Medulla oblongata (tissue), 1 donor: ENCODE results near the gene TASOR.
"Not testable (repeated sequence)": the region's sequence is repeated elsewhere in the genome, so short reads cannot be mapped to it uniquely, and the experiment has no call there.

ENCODE experiments used
- DNase-seq: peaks from one replicate; pipeline ENCODE4 v3.0.0-alpha.2; 2015; ENCODE audit errors: extremely low spot score

Gene TASOR, protein sequence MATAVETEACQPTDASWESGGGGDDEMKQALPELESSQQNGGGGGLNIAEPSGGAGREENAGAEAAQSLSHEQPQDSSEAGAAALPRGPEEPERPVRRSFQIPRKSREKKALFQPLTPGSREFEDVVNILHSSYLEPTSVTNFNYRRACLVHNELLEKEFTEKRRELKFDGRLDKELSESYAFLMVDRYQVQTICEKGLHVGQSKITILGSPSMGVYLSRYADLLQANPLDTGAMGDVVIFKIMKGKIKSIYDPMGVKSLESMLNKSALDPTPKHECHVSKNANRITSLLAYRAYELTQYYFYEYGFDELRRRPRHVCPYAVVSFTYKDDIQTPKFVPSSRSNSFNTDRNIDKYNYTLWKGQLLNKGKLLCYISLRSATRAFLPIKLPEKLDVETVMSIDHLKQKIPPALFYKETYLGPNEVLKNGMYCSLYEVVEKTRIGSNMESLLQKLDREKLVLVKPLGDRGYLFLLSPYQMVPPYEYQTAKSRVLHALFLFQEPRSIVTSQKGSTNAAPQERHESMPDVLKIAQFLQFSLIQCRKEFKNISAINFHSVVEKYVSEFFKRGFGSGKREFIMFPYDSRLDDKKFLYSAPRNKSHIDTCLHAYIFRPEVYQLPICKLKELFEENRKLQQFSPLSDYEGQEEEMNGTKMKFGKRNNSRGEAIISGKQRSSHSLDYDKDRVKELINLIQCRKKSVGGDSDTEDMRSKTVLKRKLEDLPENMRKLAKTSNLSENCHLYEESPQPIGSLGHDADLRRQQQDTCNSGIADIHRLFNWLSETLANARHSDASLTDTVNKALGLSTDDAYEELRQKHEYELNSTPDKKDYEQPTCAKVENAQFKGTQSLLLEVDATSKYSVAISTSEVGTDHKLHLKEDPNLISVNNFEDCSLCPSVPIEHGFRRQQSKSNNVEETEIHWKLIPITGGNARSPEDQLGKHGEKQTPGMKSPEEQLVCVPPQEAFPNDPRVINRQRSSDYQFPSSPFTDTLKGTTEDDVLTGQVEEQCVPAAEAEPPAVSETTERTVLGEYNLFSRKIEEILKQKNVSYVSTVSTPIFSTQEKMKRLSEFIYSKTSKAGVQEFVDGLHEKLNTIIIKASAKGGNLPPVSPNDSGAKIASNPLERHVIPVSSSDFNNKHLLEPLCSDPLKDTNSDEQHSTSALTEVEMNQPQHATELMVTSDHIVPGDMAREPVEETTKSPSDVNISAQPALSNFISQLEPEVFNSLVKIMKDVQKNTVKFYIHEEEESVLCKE (N-terminal part only)

GRCh38 chr3:56683122-56683817 lies at the start of gene TASOR:
Gene TASOR (minus strand): TSS chr3:56683265. CDS start chr3:56683006, 259 bp downstream.
- peak; percentile 81 for DNase-seq

DNA sequence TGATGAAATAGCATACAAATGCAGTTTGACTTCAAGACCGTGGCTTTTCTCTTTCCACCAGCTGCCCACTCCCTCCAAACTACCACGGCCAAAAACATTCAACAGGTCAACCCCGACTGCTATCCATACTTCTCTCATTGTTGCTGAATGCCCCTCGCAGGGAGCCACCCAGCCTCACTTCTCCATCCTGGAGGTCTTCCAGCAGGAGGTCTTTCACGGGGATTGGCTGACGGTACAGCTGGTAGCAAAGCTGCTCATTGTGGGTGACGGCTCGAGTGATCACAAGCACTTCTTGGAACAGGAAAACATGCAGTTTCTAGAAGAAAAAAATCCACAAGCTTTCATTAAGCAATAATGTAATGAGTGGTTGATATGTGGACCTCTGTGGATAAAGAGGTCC lies 49.0 kb upstream of the TASOR start:
- no peak for DNase-seq

DNA sequence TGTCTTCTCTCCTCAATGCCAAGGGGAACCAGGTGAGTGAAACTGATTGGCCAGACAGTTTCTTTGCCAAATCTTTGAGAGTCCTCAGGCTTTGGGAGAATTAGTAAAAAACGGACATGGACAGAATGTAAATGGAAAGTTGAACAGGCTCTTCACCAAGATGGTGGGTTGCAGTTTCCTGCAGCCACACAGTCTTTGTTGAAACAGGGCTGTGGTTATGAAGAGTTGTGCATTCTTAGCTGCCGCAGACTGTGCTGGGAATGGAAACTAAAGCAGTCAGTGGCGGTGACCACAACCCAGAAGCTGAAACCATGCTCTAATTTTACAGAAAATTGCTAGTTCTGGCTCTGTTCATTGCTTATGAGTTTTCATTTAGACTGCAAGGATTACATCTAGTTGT lies 42.1 kb upstream of the TASOR start:
- DNase-seq = no peak

- no peak for DNase-seq
Observed at GRCh38 chr3:56724676-56725075, 41.6 kb upstream of the TASOR start.

GRCh38 chr3:56720849-56721248 lies 37.8 kb upstream of the TASOR start:
- no peak for DNase-seq

DNA sequence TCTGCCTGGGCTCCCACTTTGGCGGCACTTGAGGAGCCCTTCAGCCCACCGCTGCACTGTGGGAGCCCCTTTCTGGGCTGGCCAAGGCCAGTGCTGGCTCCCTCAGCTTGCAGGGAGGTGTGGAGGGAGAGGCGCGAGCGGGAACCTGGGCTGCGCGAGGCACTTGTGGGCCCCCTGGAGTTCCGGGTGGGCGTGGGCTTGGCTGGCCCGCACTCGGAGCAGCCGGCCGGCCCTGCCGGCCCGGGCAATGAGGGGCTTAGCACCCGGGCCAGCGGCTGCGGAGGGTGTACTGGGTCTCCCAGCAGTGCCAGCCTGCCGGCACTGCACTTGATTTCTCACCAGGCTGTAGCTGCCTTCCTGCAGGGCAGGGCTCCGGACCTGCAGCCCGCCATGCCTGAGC lies 35.7 kb upstream of the TASOR start:
- not testable (repeated sequence) for DNase-seq

GRCh38 chr3:56711344-56711743 lies 28.3 kb upstream of the TASOR start:
- no peak for DNase-seq

DNA sequence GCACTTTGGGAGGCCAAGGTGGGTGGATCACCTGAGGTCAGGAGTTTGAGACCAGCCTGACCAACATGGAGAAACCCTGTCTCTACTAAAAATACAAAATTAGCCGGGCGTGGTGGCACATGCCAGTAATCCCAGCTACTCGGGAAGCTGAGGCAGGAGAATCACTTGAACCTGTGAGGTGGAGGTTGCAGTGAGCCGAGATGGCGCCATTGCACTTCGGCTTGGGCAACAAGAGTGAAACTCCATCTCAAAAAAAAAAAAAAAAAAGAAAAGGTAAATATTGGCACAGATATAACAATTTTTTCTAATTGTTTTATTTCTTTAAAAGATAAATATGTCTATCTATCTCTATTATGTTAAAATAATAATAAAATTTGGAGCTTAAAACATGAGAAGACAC lies 24.3 kb upstream of the TASOR start:
- not testable (repeated sequence) for DNase-seq

- DNase-seq = no peak
Observed at GRCh38 chr3:56706629-56707028, 23.6 kb upstream of the TASOR start.

DNA sequence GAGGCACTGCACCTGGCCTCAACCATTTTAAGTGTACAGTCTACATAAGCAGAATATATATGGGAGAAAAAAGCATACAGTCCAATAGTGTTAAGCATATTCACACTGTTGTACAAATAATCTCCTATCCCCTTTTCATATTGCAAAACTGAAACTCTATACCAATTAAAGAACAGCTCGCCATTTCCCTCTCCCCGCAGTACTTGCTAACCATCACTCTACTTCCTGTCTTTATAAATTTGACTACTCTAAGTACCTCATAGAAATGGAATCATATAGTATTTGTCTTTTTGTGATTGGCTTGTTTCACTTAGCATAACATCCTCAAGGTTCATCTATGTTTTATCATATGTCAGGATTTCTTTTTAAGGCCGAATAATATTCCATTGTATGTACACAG lies 21.6 kb upstream of the TASOR start:
- no peak for DNase-seq

- DNase-seq = peak; percentile 88
Observed at GRCh38 chr3:56702490-56703315, 19.6 kb upstream of the TASOR start.

DNA sequence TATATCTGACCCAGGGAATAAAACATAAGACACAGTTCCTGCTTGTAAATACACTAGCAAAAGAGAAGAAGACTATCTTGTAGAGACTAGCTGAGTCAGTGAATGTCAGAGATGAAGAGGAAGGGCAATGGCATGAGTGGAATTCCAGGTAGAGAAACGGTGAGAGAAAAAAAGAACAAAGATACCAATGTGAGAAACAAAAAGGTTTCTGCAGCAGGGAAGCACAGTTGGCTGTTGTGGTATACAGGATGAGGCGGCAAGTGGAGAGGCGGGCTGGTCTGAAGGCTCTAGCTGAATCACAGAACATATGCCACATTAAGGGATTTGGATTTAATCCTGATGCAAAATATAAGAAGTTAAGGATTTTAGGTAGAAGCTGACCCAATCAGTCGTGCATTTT lies 17.1 kb upstream of the TASOR start:
- DNase-seq = no peak

- DNase-seq = no peak
Observed at GRCh38 chr3:56694867-56695683, 12.0 kb upstream of the TASOR start.

DNA sequence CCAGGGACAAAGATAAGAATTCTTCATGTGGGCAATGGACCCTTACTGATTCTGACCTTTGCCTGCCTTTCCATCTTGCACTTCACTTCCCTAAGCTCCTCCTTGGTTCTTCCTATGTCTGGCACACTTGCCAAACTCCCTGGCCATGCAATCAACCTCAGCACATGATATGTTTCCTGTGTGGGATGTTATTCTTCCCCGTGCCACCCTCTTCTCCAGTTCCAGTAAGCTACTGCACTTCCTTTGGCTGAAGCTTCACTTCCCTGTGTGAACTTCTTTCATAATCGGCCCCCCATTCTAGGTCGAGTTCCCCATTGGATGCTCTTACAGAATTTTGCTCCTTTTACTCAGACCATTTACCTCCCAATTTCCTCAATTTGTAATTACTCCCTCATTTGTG lies 10.7 kb upstream of the TASOR start:
- peak; percentile 34 for DNase-seq

DNA sequence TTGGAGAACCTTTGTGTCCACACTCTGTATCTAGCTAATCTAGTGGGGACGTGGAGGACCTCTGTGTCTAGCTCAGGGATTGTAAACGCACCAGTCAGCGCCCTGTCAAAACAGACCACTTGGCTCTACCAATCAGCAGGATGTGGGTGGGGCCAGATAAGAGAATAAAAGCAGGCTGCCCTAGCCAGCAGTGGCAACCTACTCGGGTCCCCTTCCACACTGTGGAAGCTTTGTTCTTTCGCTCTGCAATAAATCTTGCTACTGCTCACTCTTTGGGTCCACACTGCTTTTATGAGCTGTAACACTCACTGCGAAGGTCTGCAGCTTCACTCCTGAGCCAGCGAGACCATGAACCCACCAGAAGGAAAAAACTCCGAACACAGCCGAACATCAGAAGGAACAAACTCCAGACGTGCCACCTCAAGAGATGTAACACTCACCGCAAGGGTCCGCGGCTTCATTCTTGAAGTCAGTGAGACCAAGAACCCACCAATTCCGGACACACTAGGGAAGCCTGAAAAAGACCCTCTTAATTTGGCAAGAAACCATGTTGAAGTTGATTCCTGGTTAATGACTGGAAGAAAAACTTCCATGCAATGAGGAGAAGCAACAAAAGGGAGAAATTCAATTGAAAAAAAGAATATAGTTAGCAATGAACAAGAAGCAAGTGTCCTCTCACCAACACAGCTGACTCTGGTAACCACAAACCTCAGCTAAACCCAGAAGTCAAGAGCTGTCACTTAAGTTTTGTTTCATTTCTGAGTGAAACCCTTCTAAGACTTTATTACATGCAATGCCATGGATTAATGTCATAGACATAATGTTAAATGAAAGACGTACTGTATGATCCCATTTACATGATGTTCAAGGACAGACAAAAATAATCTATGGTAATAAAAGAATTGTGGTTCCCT lies 9.7 kb upstream of the TASOR start:
- DNase-seq = not testable (repeated sequence)

GRCh38 chr3:56692001-56692365 lies 8.9 kb upstream of the TASOR start:
- DNase-seq = not testable (repeated sequence)

- DNase-seq = no peak
Observed at GRCh38 chr3:56691165-56692000, 8.3 kb upstream of the TASOR start.

DNA sequence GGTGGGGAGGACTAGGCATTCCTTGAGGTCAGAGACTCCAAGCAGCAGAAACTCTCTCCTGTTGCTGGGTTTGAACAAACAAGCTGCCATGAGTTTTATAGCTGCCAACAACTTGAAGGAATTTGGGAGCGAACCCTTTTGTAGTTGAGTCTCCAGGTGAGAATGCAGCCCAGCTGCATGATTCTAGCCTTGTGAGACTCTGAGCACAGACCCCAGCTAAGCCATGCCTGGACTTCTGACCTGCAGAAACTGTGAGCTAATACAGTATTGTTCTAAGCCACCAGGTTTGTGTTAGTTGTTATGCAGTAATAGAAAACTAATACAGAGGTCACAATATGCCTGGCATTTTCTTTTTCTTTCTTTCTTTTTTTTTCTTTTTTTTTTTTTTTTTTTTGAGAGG lies 6.2 kb upstream of the TASOR start:
- no peak for DNase-seq
